Transverse colon (tissue), 4 donors: ENCODE results near the gene CTAGE6.
"Not testable (repeated sequence)": the region's sequence is repeated elsewhere in the genome, so short reads cannot be mapped to it uniquely, and the experiment has no call there.

Source experiments
- POLR2A ChIP-seq: fragments of 450-650 bp; IDR thresholded peaks from one replicate; pipeline ENCODE4 v1.6.1; 2016; ENCODE audit warnings: antibody characterized with exemption, mild to moderate bottlenecking, moderate library complexity
- POLR2AphosphoS5 ChIP-seq, 3 donors: sonication (generic); formaldehyde crosslinking; IDR thresholded peaks; one replicate each; pipeline ENCODE4 v1.6.1; 2016; ENCODE audit warnings: antibody characterized with exemption in 3 of 3
- TF ChIP-seq, protein P1 (sequence below), 5 experiments: fragments of 200-600 bp in 3 of 5; fragments of 450-650 bp in 2 of 5; sonication (generic) in 3 of 5; IDR thresholded peaks; 1 replicate in 2 of 5; 2 replicates in 3 of 5; pipeline ENCODE4 v1.5.1; 2016 to 2017; ENCODE audit warnings: antibody characterized with exemption in 5 of 5, inconsistent platforms in 3 of 5, mild to moderate bottlenecking in 2 of 5, moderate library complexity in 1 of 5

DNA sequence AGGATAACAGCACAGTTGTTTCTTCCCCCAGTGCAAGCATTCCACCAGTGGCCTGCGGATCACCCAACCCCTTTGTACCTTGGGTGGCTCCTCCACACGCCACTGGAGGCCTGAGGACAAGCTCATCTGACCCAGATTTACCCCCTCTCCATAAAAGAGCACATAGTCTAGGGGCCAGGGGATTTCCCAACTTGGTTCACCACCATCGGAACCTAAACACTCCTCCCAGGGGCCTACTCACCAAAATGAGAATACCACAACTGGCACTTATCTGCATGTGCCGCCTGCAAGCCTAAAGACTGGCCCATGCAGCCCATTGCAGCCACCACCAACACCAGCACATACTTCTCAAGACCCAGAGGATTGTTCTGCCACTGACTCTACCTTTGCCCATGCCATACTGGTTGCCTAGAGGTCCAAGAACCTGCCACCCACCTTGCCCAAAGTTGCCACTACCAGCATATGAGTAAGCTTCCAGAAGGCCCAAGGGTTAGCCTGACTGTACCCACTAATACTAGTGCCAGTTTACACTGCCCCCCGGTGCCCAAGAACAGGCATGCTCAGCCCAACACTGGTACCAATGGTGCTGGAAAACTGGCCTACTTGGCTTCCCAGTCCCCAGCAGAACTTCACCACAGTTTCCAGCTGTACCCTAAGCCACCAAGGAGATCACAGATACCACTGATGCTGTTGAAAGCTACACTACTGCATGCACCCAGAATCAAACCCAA, 15.4 kb upstream of the CTAGE6 start:
- TF ChIP-seq POLR2A; POLR2AphosphoS5 (IDR thresholded peaks at IDR 0.05): not testable (repeated sequence)
- TF ChIP-seq, protein P1, sequence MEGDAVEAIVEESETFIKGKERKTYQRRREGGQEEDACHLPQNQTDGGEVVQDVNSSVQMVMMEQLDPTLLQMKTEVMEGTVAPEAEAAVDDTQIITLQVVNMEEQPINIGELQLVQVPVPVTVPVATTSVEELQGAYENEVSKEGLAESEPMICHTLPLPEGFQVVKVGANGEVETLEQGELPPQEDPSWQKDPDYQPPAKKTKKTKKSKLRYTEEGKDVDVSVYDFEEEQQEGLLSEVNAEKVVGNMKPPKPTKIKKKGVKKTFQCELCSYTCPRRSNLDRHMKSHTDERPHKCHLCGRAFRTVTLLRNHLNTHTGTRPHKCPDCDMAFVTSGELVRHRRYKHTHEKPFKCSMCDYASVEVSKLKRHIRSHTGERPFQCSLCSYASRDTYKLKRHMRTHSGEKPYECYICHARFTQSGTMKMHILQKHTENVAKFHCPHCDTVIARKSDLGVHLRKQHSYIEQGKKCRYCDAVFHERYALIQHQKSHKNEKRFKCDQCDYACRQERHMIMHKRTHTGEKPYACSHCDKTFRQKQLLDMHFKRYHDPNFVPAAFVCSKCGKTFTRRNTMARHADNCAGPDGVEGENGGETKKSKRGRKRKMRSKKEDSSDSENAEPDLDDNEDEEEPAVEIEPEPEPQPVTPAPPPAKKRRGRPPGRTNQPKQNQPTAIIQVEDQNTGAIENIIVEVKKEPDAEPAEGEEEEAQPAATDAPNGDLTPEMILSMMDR (IDR thresholded peaks at IDR 0.05) = not testable (repeated sequence)
